Dendritic cell treated with granulocyte-macrophage colony-stimulating factor and Interleukin-4, amounts not matched to agents 40 ng/mL and 50 ng/mL, for 4 days (primary cell): ENCODE data around the gene TLE3.

Experiments
- H3K27ac Mint-ChIP-seq: one replicate; pipeline ENCODE4 v1.8.0; 2022; ENCODE audit warnings: mild to moderate bottlenecking, mixed read lengths
- H3K27me3 Mint-ChIP-seq: one replicate; pipeline ENCODE4 v1.8.0; 2022; ENCODE audit warnings: mild to moderate bottlenecking, mixed read lengths
- H3K36me3 Mint-ChIP-seq: one replicate; pipeline ENCODE4 v1.8.0; 2022; ENCODE audit warnings: low read depth, mixed read lengths
- H3K4me1 Mint-ChIP-seq: one replicate; pipeline ENCODE4 v1.8.0; 2022; ENCODE audit warnings: low read depth, mixed read lengths
- H3K4me3 Mint-ChIP-seq: one replicate; pipeline ENCODE4 v1.8.0; 2022; ENCODE audit warnings: mild to moderate bottlenecking, moderate library complexity, mixed read lengths
- H3K9me3 Mint-ChIP-seq: one replicate; pipeline ENCODE4 v1.8.0; 2022; ENCODE audit warnings: mixed read lengths
- intact Hi-C: fragments of 100-400 bp; cut with micrococcal nuclease; formaldehyde crosslinking; loops from one replicate; pipeline ENCODE4 v1.15.0; 2022

The TLE3 gene

GRCh38 chr15:70017801-70018200, 79.9 kb downstream of the TLE3 start:
- peaks cover 17% of the 10 kb centered on the region for H3K4me1 Mint-ChIP-seq
- intact Hi-C loops: no loop called here
- no peak overlapping the region for H3K4me3 Mint-ChIP-seq
- no peak overlapping the region for H3K27ac Mint-ChIP-seq
- H3K9me3 Mint-ChIP-seq: no peaks in the 10 kb centered on the region
- H3K36me3 Mint-ChIP-seq: no peaks in the 10 kb centered on the region
- peaks cover 21% of the 10 kb centered on the region for H3K27me3 Mint-ChIP-seq

- intact Hi-C loops: no loop called here
- H3K4me3 Mint-ChIP-seq: no peak overlapping the region
- H3K27me3 Mint-ChIP-seq: peaks cover 18% of the 10 kb centered on the region
- H3K9me3 Mint-ChIP-seq: no peaks in the 10 kb centered on the region
- no peaks in the 10 kb centered on the region for H3K36me3 Mint-ChIP-seq
- no peak overlapping the region for H3K27ac Mint-ChIP-seq
- peaks cover 10% of the 10 kb centered on the region for H3K4me1 Mint-ChIP-seq
These were observed 80.7 kb downstream of the TLE3 start for GRCh38 chr15:70017025-70017424.

DNA sequence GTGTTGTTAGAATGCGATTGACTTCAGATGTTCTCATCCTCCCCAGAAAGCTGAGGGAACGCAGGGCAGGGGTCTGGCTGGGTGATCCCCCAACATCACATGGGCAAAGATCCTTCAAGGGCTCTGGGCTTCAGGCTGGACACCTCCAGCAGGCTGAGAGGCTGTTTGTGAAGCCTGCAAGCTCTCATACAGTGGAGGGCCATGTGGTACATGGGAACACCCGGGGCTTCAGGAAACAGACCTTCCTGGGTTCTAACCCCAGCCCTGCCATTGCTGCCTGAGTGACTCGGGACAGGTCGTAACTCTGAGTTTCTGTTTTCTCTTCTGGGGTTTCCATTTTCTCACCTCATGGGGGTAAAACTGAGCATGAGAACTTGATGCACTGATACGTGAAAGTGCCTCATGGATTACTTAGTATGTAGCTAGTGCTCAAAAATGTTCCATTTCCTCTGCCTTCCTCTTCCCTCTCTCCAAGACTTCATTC, 81.2 kb downstream of the TLE3 start:
- Mint-ChIP-seq H3K36me3 (no peaks in the 10 kb centered on the region), H3K4me3 (no peak overlapping the region), H3K27me3 (peaks cover 18% of the 10 kb centered on the region), H3K27ac (no peak overlapping the region), H3K9me3 (no peaks in the 10 kb centered on the region), H3K4me1 (peaks cover 10% of the 10 kb centered on the region)
- intact Hi-C loops: no loop called here

DNA sequence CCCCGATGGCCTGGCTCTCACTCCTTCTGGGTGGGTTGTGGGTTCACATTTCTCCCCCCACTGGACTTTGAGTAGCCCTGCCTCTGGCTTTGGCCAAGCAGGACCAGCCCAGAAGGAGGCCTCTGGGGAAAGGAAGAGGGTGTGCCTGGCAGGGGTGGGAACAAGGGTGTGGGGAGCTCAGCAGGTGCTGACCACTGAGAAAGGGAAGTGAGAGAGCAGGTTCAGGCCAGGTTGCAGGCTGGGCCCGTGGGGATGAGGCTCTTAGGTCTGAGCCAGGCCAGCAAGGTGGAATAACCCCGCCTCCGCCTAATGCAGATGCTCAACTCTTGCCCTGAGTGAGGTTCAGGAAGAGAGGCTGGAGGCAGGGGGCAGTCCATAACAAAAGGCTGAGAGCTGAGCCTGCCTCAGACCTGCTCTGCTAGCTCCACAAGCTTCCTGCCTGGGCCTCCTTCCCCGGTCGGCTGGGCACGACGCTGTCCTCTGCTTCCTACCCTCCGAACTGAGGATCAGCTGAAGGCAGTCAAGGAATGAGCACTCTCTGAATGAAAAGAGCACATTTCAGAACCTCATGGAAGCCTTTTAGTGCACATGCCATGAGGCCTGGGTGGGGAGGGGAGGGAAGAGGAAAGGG, 82.7 kb downstream of the TLE3 start:
- intact Hi-C loops: no loop called here
- no peaks in the 10 kb centered on the region for H3K9me3 Mint-ChIP-seq
- no peaks in the 10 kb centered on the region for H3K36me3 Mint-ChIP-seq
- H3K27ac Mint-ChIP-seq: no peak overlapping the region
- H3K4me3 Mint-ChIP-seq: no peak overlapping the region
- peaks cover 18% of the 10 kb centered on the region for H3K27me3 Mint-ChIP-seq
- peaks cover 10% of the 10 kb centered on the region for H3K4me1 Mint-ChIP-seq

DNA sequence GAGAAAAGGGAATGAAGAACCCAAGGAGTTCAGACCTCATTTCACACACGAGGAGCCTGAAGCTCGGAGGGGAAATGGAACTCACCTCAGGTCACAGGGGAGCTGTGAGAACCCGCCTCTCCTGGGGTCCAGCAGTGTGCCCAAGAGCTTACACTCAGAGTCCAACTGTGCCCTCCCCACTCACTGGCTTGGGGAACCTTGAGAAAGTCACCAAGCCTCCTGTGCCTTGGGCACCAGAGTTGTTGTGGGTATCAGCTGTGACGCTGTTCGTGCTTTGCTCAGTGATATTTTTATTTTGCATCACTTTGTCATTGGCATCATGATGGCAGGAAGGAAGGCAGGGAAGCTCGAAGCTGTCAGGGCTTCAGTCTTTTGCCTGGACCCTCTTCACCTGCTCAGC, 83.4 kb downstream of the TLE3 start:
- H3K4me1 Mint-ChIP-seq: peaks cover 10% of the 10 kb centered on the region
- no peaks in the 10 kb centered on the region for H3K36me3 Mint-ChIP-seq
- no peaks in the 10 kb centered on the region for H3K9me3 Mint-ChIP-seq
- H3K4me3 Mint-ChIP-seq: no peak overlapping the region
- intact Hi-C loops: no loop called here
- H3K27me3 Mint-ChIP-seq: peaks cover 18% of the 10 kb centered on the region
- H3K27ac Mint-ChIP-seq: no peak overlapping the region

DNA sequence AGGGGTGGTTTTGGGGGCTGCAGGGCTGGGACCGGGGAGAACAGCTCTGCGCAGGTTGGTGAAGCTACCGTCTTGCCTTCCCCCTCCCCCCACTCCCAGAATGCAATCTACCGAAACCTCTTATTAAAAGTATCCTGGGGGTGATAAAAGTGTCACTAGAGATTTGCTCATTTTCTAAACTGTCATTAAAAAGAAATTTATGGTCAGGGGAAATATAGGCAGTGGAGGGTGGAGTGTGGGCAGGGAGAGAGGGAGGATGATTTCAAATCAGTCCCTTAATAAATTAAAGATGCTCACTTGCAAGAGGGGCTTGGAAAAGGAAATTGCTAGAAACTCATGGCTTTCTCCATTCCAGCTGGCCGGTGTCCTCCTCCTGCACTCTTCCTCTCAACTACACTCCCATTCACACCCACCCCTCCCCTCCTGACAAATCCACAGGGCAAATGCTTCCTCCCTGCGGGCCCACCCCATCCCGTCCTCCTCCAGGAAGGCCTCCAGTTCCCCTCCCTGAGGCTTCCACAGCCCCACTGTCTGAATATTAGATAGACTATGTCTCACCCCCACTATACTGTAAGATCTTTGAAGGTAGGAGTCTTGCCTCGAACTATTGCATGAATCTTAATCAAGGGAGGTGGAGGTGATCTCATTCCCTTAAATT, 83.9 kb downstream of the TLE3 start:
- intact Hi-C loops: no loop called here
- no peaks in the 10 kb centered on the region for H3K9me3 Mint-ChIP-seq
- H3K27me3 Mint-ChIP-seq: peaks cover 21% of the 10 kb centered on the region
- H3K36me3 Mint-ChIP-seq: no peaks in the 10 kb centered on the region
- H3K4me1 Mint-ChIP-seq: peaks cover 10% of the 10 kb centered on the region
- no peak overlapping the region for H3K4me3 Mint-ChIP-seq
- no peak overlapping the region for H3K27ac Mint-ChIP-seq

DNA sequence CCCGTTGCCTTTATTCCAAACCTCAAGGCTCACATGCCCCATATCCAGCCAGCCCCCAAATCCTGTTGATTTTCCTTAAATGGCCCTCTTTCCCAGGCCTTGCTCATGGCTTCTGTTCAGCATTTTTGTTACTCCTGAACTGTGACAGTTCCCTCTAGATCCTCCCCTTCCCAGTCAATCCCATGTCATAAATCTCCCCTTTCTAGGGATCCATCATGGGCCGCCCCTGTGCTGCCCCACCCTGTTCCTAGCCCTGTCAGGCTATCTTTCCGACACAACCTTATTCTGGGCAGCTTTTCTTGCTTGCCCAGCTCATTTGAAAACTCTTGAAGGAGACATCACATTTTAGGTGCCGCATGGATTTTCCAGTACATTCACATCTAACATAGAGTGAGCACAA, 84.8 kb downstream of the TLE3 start:
- Mint-ChIP-seq H3K27ac (no peak overlapping the region), H3K4me3 (no peak overlapping the region), H3K27me3 (peaks cover 20% of the 10 kb centered on the region), H3K4me1 (peaks cover 10% of the 10 kb centered on the region), H3K36me3 (no peaks in the 10 kb centered on the region), H3K9me3 (no peaks in the 10 kb centered on the region)
- intact Hi-C loops: no loop called here

DNA sequence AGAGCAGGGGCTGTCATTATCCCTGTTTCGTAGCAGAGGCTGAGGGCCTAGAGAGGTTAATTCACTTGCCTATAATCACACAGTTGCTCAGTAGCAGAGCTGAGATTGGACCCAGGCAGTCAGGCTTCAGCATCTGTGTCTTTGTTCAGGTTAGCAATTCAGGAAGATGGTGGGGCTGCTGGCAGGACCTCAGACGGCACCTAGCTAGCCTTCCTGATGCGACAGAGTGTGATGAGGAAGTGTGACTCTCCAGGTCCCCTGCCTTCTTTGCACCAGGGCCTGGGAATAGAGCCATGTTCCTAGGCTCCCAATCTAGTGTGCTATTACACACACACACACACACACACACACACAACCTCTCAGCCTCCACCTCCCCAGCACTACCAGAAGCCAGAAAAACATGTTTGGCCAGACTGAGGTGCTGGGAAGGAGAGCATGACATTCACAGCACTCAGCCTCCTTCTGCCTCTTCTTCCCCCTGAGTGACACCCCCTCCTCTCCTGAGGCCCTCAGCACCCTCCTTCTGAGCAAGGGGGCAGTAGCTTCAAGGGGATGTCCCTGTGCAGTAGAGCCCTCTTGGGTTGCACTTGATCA, 88.9 kb downstream of the TLE3 start:
- Mint-ChIP-seq H3K27ac (no peak overlapping the region), H3K4me1 (no peaks in the 10 kb centered on the region), H3K36me3 (no peaks in the 10 kb centered on the region), H3K27me3 (peaks cover 8% of the 10 kb centered on the region), H3K4me3 (no peak overlapping the region), H3K9me3 (no peaks in the 10 kb centered on the region)
- intact Hi-C loops: no loop called here

DNA sequence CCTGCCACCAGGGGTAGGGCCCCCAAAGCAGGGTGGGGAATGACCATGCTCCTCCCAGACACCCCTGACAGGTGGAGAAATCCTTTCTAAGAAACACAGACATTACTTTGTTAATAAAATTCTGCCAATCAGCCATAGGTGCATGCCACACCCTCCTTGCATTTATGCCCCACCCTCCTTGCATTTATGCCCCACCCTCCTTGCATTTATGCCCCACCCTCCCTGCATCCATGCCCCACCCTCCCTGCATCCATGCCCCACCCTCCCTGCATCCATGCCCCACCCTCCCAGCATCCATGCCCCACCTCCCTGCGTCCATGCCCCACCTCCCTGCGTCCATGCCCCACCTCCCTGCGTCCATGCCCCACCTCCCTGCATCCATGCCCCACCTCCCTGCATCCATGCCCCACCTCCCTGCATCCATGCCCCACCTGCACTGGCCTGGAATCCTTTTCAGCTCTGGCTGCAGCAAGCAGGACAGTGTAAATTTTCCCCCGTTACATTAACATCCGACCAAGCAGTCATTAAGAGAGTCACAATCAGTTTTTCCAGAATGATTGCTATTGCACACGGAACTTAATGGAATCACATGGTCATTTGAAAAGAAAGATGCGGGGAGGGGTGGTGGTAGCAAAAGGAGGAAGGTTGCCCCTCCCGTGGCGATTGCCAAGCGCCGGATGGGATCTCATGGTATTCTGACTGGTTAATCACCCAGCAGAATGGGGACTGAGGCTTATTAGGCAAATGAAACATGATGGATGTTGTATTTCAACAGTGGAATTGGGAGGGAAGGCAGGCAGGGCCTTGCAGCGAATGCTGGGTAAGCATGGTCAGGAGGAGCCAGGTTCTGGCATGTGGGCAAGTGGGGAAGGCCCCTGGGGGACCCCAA, 91.2 kb downstream of the TLE3 start:
- Mint-ChIP-seq H3K36me3 (no peaks in the 10 kb centered on the region), H3K4me1 (peaks cover 8% of the 10 kb centered on the region), H3K4me3 (no peak overlapping the region), H3K9me3 (peaks cover 10% of the 10 kb centered on the region), H3K27ac (no peak overlapping the region), H3K27me3 (peaks cover 8% of the 10 kb centered on the region)
- intact Hi-C loops: no loop called here

DNA sequence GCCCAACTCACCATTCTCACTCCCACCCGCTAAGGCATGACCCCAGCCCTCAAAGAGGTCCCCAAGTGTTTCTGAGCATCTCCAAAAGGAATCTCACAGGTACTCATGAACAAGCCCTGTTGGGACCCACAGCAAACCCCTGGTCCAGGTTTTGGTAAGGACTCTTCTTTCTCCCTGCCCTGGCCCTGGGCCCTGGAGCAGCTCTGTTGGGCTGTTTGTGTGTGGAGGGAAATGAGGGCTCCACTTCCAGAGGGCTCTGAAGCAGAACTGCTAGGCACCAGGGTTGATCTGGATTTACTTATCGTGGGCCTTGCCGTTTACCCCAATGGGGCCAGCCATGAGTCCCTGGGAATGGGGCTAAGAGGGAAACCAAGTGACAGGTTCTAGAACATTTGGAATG, 92.9 kb downstream of the TLE3 start:
- Mint-ChIP-seq H3K4me3 (no peak overlapping the region), H3K9me3 (peaks cover 10% of the 10 kb centered on the region), H3K36me3 (no peaks in the 10 kb centered on the region), H3K27me3 (peaks cover 10% of the 10 kb centered on the region), H3K27ac (no peak overlapping the region), H3K4me1 (peaks cover 8% of the 10 kb centered on the region)
- intact Hi-C loops: no loop called here

DNA sequence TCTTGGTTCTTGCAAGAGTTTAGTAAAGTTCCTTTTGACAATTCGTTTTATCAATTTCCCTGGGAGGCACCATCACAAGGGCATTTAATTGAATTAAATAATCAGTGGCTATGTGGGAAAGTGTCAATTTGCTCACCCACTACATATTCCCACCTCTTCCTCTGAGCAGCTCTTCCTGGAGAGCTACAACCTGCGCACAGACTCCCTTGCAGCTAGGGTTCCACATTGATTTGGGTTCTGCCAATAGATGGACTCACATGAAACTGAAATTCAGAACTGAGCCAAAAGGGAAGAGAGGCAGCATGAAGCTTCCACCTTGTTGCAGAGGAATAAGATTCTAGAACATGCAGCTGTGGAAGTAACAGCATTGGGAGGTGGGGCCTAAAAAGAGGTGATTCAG, 94.8 kb downstream of the TLE3 start:
- H3K36me3 Mint-ChIP-seq: no peaks in the 10 kb centered on the region
- intact Hi-C loops: no loop called here
- H3K9me3 Mint-ChIP-seq: peaks cover 10% of the 10 kb centered on the region
- H3K27me3 Mint-ChIP-seq: peaks cover 7% of the 10 kb centered on the region
- H3K27ac Mint-ChIP-seq: no peak overlapping the region
- peaks cover 11% of the 10 kb centered on the region for H3K4me1 Mint-ChIP-seq
- no peak overlapping the region for H3K4me3 Mint-ChIP-seq

DNA sequence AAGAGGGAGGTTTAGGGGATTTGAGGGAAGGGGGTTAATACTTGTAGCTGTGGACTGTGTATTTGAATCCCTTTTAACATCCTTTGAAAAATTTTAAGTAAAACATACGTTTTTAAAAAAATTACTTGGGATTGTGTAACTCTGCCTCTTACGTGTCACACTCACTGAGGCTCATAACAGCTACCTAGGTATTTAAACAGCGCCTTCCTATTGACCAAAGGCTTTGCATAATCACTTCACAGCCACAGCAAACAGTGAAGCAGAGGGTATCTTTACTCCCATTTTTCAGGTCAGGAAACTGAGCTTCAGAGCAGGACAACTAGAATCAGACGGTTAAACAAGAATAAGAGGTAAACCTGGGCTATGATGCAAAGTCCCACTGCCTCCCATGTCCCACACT, 95.9 kb downstream of the TLE3 start:
- intact Hi-C loops: no loop called here
- Mint-ChIP-seq H3K4me3 (no peak overlapping the region), H3K27me3 (peaks cover 5% of the 10 kb centered on the region), H3K4me1 (peaks cover 18% of the 10 kb centered on the region), H3K27ac (no peak overlapping the region), H3K9me3 (peaks cover 10% of the 10 kb centered on the region), H3K36me3 (no peaks in the 10 kb centered on the region)

- Mint-ChIP-seq H3K9me3 (peaks cover 10% of the 10 kb centered on the region), H3K4me1 (peaks cover 18% of the 10 kb centered on the region), H3K27ac (no peak overlapping the region), H3K36me3 (no peaks in the 10 kb centered on the region), H3K4me3 (no peak overlapping the region), H3K27me3 (peaks cover 2% of the 10 kb centered on the region)
- intact Hi-C loops: no loop called here
These were observed 98.2 kb downstream of the TLE3 start for GRCh38 chr15:69999392-70000085.
